Aorta (tissue), 5 donors: ENCODE results near the gene ENOX1. TPM values are rescaled to one million over a fixed set of nuclear protein-coding genes. Genes with fewer than 3 reads are reported as not detected.

Source experiments
- ATAC-seq: fragments of 200-7000 bp; cut with Tn5 transposase; one replicate; pipeline ENCODE4 v1.9.1; 2022; ENCODE audit warnings: moderate library complexity; ENCODE audit not compliant: low FRiP score
- DNase-seq, 2 donors: peaks; one replicate each; pipeline ENCODE4 v3.0.0-alpha.2; 2020
- H3K27ac ChIP-seq, 2 donors: one replicate each; pipeline ENCODE4 v1.5.1; 2013; ENCODE audit warnings: low read length in 2 of 2, mild to moderate bottlenecking in 2 of 2, moderate library complexity in 2 of 2, control low read depth in 1 of 2, inconsistent platforms in 1 of 2, low read depth in 1 of 2
- H3K27me3 ChIP-seq, 2 donors: one replicate each; pipeline ENCODE4 v1.6.1; 2013; ENCODE audit warnings: control low read depth in 1 of 2, low read length in 1 of 2, mild to moderate bottlenecking in 1 of 2, moderate library complexity in 1 of 2; ENCODE audit not compliant: insufficient read depth in 2 of 2, control insufficient read depth in 1 of 2
- H3K36me3 ChIP-seq, 2 donors: one replicate each; pipeline ENCODE4 v1.6.1; 2013; ENCODE audit warnings: control low read depth in 1 of 2, low read length in 1 of 2, mild to moderate bottlenecking in 1 of 2; ENCODE audit not compliant: insufficient read depth in 2 of 2, control insufficient read depth in 1 of 2
- H3K4me1 ChIP-seq, 2 donors: one replicate each; pipeline ENCODE4 v1.6.1; 2013; ENCODE audit warnings: low read length in 2 of 2, control low read depth in 1 of 2, mild to moderate bottlenecking in 1 of 2, moderate library complexity in 1 of 2; ENCODE audit not compliant: insufficient read depth in 2 of 2, control insufficient read depth in 1 of 2
- H3K4me3 ChIP-seq, 2 donors: one replicate each; pipeline ENCODE4 v1.5.1; 2013; ENCODE audit warnings: low read length in 2 of 2, control low read depth in 1 of 2, mild to moderate bottlenecking in 1 of 2
- H3K9me3 ChIP-seq: one replicate; pipeline ENCODE4 v1.6.1; 2013; ENCODE audit warnings: mild to moderate bottlenecking, low read length; ENCODE audit not compliant: control insufficient read depth
- WGBS, 2 donors: extraction: QIAGEN DNeasy Blood & Tissue Kit; methylation state at CpG; one replicate each; pipeline ENCODE4 v1.1.7; 2013; 5-methylcytosine and 5-hydroxymethylcytosine counted together
- intact Hi-C, 2 donors: fragments of 100-400 bp; cut with DNase I; formaldehyde crosslinking; loops; one replicate each; pipeline versions ENCODE4 v1.14.2 to v1.15.0; 2022
- polyA plus RNA-seq, 2 donors: library from polyadenylated mRNA; stranded (reverse); fragments of 200-250 nt; gene quantifications; one replicate each; pipeline ENCODE4 v1.2.3, GENCODE V29; 2013
- total RNA-seq, 2 donors: library from RNA; stranded (reverse); fragmentation: NEBNext Ultra II Directional; extraction: Animal tissue kit (Norgen Biotek cat#: 25700); gene quantifications; one replicate each; pipeline ENCODE4 v1.2.1, GENCODE V29; 2021
- donor health status: healthy with polysubstance abuse.
- donor health status: Bipolar disorder and iron deficiency.
- donor health status: DM: no; HTN: no; CAD: no.
- donor health status: DM: no; HTN: no; CAD: no.
- donor health status: DM: yes; HTN: yes; CAD: no.

ENOX1 gene
- total and polyA plus RNA-seq, 4 donors: 0.15 to 2.2 (median 1.4) TPM; not detected in 1

GRCh38 chr13:43805681-43806128 is 18.9 kb upstream of the ENOX1 start:
- no peaks in the 10 kb centered on the region for H3K27me3 ChIP-seq
- intact Hi-C loops: loop anchor here (2.0 to 10.0 kb wide), 3 partner anchors 503 to 1211 kb away; no protein-coding TSS in a partner anchor
- H3K4me1 ChIP-seq: peaks cover 0 to 3% of the 10 kb centered on the region in 2 donors
- no peaks in the 10 kb centered on the region for H3K36me3 ChIP-seq
- no peaks in the 10 kb centered on the region for H3K9me3 ChIP-seq
- DNase-seq (no peak), ATAC-seq (no peak)
- no peak overlapping the region for H3K4me3 ChIP-seq
- no peak overlapping the region for H3K27ac ChIP-seq
- 88 to 94% methylated on average over 6 of the region's 6 CpGs for WGBS, 2 donors

GRCh38 chr13:43805071-43805468 is 18.3 kb upstream of the ENOX1 start:
- no peak overlapping the region for H3K27ac ChIP-seq
- ATAC-seq: no peak
- no peaks in the 10 kb centered on the region for H3K36me3 ChIP-seq
- no peaks in the 10 kb centered on the region for H3K27me3 ChIP-seq
- WGBS, 2 donors: 28 to 41% methylated on average over 3 of the region's 3 CpGs
- no peak overlapping the region for H3K4me3 ChIP-seq
- intact Hi-C loops: loop anchor here (2.0 to 10.0 kb wide), 3 partner anchors 502 to 1210 kb away; no protein-coding TSS in a partner anchor
- no peaks in the 10 kb centered on the region for H3K9me3 ChIP-seq
- peaks cover 0 to 3% of the 10 kb centered on the region in 2 donors for H3K4me1 ChIP-seq
- no peak for DNase-seq

- no peak for DNase-seq
- Histone ChIP-seq H3K27ac (no peak overlapping the region), H3K36me3 (no peaks in the 10 kb centered on the region), H3K4me1 (peaks cover 0 to 3% of the 10 kb centered on the region in 2 donors), H3K4me3 (no peak overlapping the region), H3K9me3 (no peaks in the 10 kb centered on the region), H3K27me3 (no peaks in the 10 kb centered on the region)
- intact Hi-C loops: loop anchor here (2.0 to 10.0 kb wide), 6 partner anchors 502 to 1210 kb away; no protein-coding TSS in a partner anchor
- WGBS, 2 donors: 6 to 8% methylated on average over 5 of the region's 5 CpGs
- no peak for ATAC-seq
Observed at GRCh38 chr13:43804461-43805070, 17.8 kb upstream of the ENOX1 start.

GRCh38 chr13:43802511-43802910 is 15.7 kb upstream of the ENOX1 start:
- ATAC-seq: no peak
- Histone ChIP-seq H3K9me3 (no peaks in the 10 kb centered on the region), H3K4me1 (peaks cover 0 to 3% of the 10 kb centered on the region in 2 donors), H3K27ac (no peak overlapping the region), H3K27me3 (no peaks in the 10 kb centered on the region), H3K4me3 (no peak overlapping the region), H3K36me3 (no peaks in the 10 kb centered on the region)
- no peak for DNase-seq
- intact Hi-C loops: loop anchor here (5.0 to 10.0 kb wide), 5 partner anchors 500 to 1208 kb away; no protein-coding TSS in a partner anchor

- Histone ChIP-seq H3K9me3 (no peaks in the 10 kb centered on the region), H3K4me3 (no peak overlapping the region), H3K27ac (no peak overlapping the region), H3K36me3 (no peaks in the 10 kb centered on the region), H3K4me1 (peaks cover 0 to 3% of the 10 kb centered on the region in 2 donors), H3K27me3 (no peaks in the 10 kb centered on the region)
- DNase-seq (no peak), ATAC-seq (no peak)
- 64 to 79% methylated on average over 3 of the region's 3 CpGs for WGBS, 2 donors
- intact Hi-C loops: loop anchor here (5.0 to 10.0 kb wide), 5 partner anchors 499 to 1206 kb away; no protein-coding TSS in a partner anchor
Observed at GRCh38 chr13:43800828-43801227, 14.1 kb upstream of the ENOX1 start.

- ATAC-seq (no peak), DNase-seq (no peak)
- intact Hi-C loops: no loop called here
- Histone ChIP-seq H3K4me3 (no peak overlapping the region), H3K4me1 (no peaks in the 10 kb centered on the region), H3K27ac (no peak overlapping the region), H3K27me3 (no peaks in the 10 kb centered on the region), H3K36me3 (no peaks in the 10 kb centered on the region), H3K9me3 (no peaks in the 10 kb centered on the region)
- WGBS, 2 donors: 79 to 93% methylated on average over 4 of the region's 4 CpGs
Observed at GRCh38 chr13:43799191-43799590, 12.4 kb upstream of the ENOX1 start.

GRCh38 chr13:43797869-43798268 is 11.1 kb upstream of the ENOX1 start:
- intact Hi-C loops: no loop called here
- H3K27ac ChIP-seq: no peak overlapping the region
- no peaks in the 10 kb centered on the region for H3K9me3 ChIP-seq
- no peaks in the 10 kb centered on the region for H3K4me1 ChIP-seq
- no peak overlapping the region for H3K4me3 ChIP-seq
- WGBS, 2 donors: 67 to 70% methylated on average over 3 of the region's 3 CpGs
- ATAC-seq (no peak), DNase-seq (no peak)
- H3K27me3 ChIP-seq: no peaks in the 10 kb centered on the region
- no peaks in the 10 kb centered on the region for H3K36me3 ChIP-seq

- ATAC-seq: no peak
- WGBS, 2 donors: 97% methylated on average over 1 of the region's 1 CpG
Observed at GRCh38 chr13:43797159-43797558, 10.4 kb upstream of the ENOX1 start.

GRCh38 chr13:43794416-43794815 is 7.6 kb upstream of the ENOX1 start:
- H3K4me3 ChIP-seq: no peak overlapping the region
- H3K27me3 ChIP-seq: no peaks in the 10 kb centered on the region
- H3K36me3 ChIP-seq: no peaks in the 10 kb centered on the region
- no peaks in the 10 kb centered on the region for H3K4me1 ChIP-seq
- ATAC-seq (no peak), DNase-seq (no peak)
- H3K27ac ChIP-seq: no peak overlapping the region
- no peaks in the 10 kb centered on the region for H3K9me3 ChIP-seq
- intact Hi-C loops: no loop called here

More at GRCh38 chr13:43797159-43797558, 10.4 kb upstream of the ENOX1 start:
- Histone ChIP-seq H3K27ac (no peak overlapping the region), H3K27me3 (no peaks in the 10 kb centered on the region), H3K9me3 (no peaks in the 10 kb centered on the region), H3K4me1 (no peaks in the 10 kb centered on the region), H3K4me3 (no peak overlapping the region), H3K36me3 (no peaks in the 10 kb centered on the region)
- intact Hi-C loops: no loop called here
- no peak for DNase-seq
